ENCODE data around the gene PTPN14.
"Not testable (repeated sequence)": the region's sequence is repeated elsewhere in the genome, so short reads cannot be mapped to it uniquely, and the experiment has no call there.

PTPN14 gene

DNA sequence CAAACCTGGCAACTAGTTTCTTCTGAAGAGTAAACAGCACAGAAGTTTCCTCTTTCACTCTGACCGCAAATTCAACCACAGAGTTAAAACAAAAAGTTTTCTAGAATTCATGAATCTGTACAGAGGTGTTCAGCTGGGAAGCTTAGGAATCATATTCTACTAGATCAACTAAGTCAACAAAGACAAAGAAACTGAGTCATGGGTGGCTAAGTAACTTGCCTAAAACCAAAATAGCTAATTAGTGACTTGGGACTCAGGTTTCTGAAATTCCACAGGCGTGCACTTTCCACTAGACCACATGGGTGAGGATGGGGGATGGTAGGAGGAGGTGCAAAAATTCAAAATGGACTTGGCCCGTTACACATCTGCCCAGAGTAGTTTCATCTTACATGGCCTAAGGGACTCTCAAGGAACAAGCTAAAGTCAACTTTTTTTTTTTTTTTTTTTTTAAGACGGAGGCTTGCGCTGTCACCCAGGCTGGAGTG lies 25.8 kb downstream of the PTPN14 start:
- H3K4me3 ChIP-seq (replicated peaks in 1 of 2; ENCODE audit: low read depth in 2 of 2, low read length in 2 of 2): no peak overlapping the region
- TF ChIP-seq, protein P1, sequence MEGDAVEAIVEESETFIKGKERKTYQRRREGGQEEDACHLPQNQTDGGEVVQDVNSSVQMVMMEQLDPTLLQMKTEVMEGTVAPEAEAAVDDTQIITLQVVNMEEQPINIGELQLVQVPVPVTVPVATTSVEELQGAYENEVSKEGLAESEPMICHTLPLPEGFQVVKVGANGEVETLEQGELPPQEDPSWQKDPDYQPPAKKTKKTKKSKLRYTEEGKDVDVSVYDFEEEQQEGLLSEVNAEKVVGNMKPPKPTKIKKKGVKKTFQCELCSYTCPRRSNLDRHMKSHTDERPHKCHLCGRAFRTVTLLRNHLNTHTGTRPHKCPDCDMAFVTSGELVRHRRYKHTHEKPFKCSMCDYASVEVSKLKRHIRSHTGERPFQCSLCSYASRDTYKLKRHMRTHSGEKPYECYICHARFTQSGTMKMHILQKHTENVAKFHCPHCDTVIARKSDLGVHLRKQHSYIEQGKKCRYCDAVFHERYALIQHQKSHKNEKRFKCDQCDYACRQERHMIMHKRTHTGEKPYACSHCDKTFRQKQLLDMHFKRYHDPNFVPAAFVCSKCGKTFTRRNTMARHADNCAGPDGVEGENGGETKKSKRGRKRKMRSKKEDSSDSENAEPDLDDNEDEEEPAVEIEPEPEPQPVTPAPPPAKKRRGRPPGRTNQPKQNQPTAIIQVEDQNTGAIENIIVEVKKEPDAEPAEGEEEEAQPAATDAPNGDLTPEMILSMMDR (IDR thresholded peaks at IDR 0.05; ENCODE audit: low read depth, low read length): no peak
- DNase-seq (ENCODE audit: low read depth in 2 of 2): peak in 1 of 2 donors; percentile 48

DNA sequence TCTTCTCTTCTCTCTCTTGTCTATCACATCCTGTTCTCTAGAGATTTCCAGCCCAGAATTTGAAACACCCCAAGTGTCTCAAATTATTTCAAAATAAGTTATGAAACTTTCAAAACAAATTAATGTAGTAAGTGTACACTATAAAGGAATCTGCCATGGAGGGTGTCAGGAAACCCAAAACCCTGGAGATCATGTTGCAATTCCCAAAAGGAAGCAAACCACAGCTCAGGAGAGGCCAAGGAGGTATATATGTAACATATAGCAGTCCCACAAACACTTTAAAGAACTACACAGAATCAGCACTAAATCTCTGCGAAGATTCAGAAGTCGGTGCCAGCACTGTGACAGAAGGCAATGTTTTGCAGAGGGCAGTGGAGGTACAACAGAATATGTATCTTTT lies 26.6 kb downstream of the PTPN14 start:
- DNase-seq (ENCODE audit: low read depth in 2 of 2): peak; percentile 43 to 56
- H3K4me3 ChIP-seq (replicated peaks in 1 of 2; ENCODE audit: low read depth in 2 of 2, low read length in 2 of 2): no peak overlapping the region
- TF ChIP-seq, protein P1 (IDR thresholded peaks at IDR 0.05; ENCODE audit: low read depth, low read length): no peak

DNA sequence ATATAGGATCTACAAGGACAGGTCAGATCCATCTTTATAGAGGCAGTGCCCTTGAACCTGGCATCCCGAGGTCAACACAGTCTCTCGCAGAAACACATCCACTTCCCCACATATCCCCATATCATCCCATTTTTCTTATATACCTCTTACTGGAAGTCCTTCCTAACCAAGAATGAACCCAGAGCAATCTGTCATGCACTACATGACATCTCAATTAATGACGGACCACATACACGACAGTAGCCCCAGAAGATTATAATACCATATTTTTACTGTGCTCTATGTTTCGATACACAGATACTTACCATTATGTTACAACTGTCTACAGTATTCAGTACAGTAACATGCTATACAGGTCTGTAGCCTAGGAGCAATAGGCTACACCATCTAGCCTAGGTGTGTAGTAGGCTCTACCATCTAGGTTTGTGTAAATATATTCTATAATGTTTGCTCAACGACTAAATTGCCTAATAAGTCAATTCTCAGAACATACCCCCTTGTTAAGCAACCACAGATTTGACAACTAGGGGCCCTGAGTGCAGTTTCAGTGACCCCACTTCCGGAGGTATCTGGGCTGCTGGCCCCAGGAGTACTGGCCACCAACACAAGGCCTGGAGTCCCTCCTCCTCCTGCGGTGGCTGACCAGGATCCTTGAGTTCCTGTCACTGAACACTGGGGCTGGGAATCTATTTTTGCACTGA lies 28.1 kb downstream of the PTPN14 start:
- TF ChIP-seq, protein P1 (IDR thresholded peaks at IDR 0.05; ENCODE audit: low read depth, low read length): no peak
- H3K4me3 ChIP-seq (replicated peaks in 1 of 2; ENCODE audit: low read depth in 2 of 2, low read length in 2 of 2): no peak overlapping the region
- no peak for DNase-seq (ENCODE audit: low read depth in 2 of 2)

DNA sequence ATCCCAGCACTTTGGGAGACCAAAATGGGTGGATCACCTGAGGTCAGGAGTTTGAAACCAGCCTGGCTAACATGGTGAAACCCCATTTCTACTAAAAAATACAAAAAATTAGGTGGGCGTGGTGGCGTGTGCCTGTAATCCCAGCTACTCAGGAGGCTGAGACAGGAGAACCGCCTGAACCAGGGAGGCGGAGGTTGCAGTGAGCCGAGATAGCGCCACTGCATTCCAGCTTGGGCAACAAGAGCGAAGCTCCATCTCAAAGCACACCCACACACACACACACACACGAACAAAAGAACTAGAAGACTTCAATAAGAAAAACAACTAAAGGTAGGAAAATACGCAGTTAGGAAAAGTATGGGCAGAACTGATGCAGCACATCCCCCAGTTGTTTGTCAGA lies 29.9 kb downstream of the PTPN14 start:
- not testable (repeated sequence) for H3K4me3 ChIP-seq (replicated peaks in 1 of 2; ENCODE audit: low read depth in 2 of 2, low read length in 2 of 2); DNase-seq (ENCODE audit: low read depth in 2 of 2)

DNA sequence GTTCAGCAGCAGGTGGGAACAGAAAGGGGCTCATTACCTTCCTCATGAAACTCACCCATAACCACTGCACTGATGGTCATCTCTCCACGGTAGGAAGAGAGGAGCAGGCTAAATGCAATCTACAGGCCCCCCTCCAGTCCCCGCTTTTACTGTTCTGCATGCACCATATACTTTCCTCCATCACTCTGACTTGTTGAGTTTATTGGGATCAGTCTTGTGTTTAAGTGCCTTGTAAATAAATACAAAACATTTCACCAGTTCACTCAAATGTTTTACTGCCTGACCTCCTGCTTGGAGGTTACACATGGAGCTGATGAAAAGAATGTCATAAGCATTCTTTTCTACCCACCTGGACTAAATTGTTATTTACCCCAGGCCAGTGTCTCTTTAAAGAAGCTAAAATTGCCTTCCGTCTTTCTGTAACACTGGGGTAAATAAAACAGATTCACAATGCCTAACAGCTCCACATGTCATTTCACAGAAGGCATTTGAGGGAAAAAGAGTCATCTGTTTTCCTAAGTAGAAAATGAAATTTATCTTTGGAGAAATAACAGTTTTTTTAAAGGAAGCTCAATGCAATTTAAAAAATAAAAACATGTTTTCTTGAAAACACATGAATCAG lies 30.7 kb downstream of the PTPN14 start:
- no peak overlapping the region for H3K4me3 ChIP-seq (replicated peaks in 1 of 2; ENCODE audit: low read depth in 2 of 2, low read length in 2 of 2)
- DNase-seq (ENCODE audit: low read depth in 2 of 2): no peak
- TF ChIP-seq, protein P1 (IDR thresholded peaks at IDR 0.05; ENCODE audit: low read depth, low read length): no peak

DNA sequence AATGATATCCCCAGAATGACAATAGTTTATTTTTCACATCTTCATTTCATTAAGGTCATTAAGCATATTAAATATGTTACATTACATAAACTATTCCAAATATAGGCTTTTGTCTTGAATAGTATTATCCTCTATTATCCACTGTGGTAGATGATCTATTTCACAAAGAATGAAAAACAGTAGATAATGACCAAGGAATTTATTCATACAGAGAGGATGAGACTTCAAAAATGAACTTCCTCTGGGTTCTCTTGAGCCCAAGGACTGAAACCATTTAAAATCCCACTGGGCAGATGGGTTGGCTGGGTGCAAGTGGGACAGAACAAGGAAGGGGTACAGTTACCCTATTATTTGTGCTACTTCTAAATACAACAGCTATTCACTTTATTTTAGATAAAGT lies 33.0 kb downstream of the PTPN14 start:
- no peak overlapping the region for H3K4me3 ChIP-seq (replicated peaks in 1 of 2; ENCODE audit: low read depth in 2 of 2, low read length in 2 of 2)
- DNase-seq (ENCODE audit: low read depth in 2 of 2): peak in 1 of 2 donors; percentile 58
- TF ChIP-seq, protein P1 (IDR thresholded peaks at IDR 0.05; ENCODE audit: low read depth, low read length): no peak

GRCh38 chr1:214516434-214517326 lies 34.7 kb downstream of the PTPN14 start:
- TF ChIP-seq, protein P1 (IDR thresholded peaks at IDR 0.05; ENCODE audit: low read depth, low read length): no peak
- no peak for DNase-seq (ENCODE audit: low read depth in 2 of 2)
- no peak overlapping the region for H3K4me3 ChIP-seq (replicated peaks in 1 of 2; ENCODE audit: low read depth in 2 of 2, low read length in 2 of 2)

Data from cardiac fibroblast (primary cell).